RWPE2 (cell line): ENCODE results near the gene CDKN1A.

Experiments used
- ATAC-seq: fragments of 200-7000 bp; cut with Tn5 transposase; 3 replicates; pipeline ENCODE4 v1.9.1; 2021; ENCODE audit warnings: low read depth
- DNase-seq: peaks from one replicate; pipeline ENCODE4 v3.0.0-alpha.2; 2020; ENCODE audit warnings: low spot score
- H3K27ac ChIP-seq: fragments of 450-650 bp; 2 replicates; pipeline ENCODE4 v1.5.1; 2017; ENCODE audit warnings: mild to moderate bottlenecking; ENCODE audit not compliant: poor library complexity, severe bottlenecking
- H3K27me3 ChIP-seq: fragments of 250-450 bp; sonication (Bioruptor Pico); 2 replicates; pipeline ENCODE4 v1.5.1; 2021; ENCODE audit warnings: mild to moderate bottlenecking, moderate library complexity; ENCODE audit not compliant: insufficient read depth, poor library complexity, severe bottlenecking
- H3K36me3 ChIP-seq: fragments of 250-450 bp; sonication (Bioruptor Pico); 2 replicates; pipeline ENCODE4 v1.5.1; 2020; ENCODE audit warnings: low read depth, mild to moderate bottlenecking, moderate library complexity
- H3K4me1 ChIP-seq: fragments of 250-450 bp; sonication (Bioruptor Pico); 2 replicates; pipeline ENCODE4 v1.5.1; 2021; ENCODE audit warnings: mild to moderate bottlenecking, moderate library complexity; ENCODE audit not compliant: insufficient read depth, poor library complexity, severe bottlenecking
- H3K4me3 ChIP-seq: fragments of 250-450 bp; sonication (Bioruptor Pico); 2 replicates; pipeline ENCODE4 v1.5.1; 2021; ENCODE audit warnings: mild to moderate bottlenecking, moderate library complexity; ENCODE audit not compliant: severe bottlenecking
- H3K9me3 ChIP-seq: fragments of 250-450 bp; sonication (Bioruptor Pico); 2 replicates; pipeline ENCODE4 v1.5.1; 2021; ENCODE audit warnings: mild to moderate bottlenecking, moderate library complexity; ENCODE audit not compliant: severe bottlenecking
- CTCF ChIP-seq: fragments of 450-650 bp; IDR thresholded peaks from one replicate; pipeline ENCODE4 v1.5.1; 2017; ENCODE audit warnings: mild to moderate bottlenecking, moderate library complexity; ENCODE audit not compliant: poor library complexity, severe bottlenecking

Gene CDKN1A

DNA sequence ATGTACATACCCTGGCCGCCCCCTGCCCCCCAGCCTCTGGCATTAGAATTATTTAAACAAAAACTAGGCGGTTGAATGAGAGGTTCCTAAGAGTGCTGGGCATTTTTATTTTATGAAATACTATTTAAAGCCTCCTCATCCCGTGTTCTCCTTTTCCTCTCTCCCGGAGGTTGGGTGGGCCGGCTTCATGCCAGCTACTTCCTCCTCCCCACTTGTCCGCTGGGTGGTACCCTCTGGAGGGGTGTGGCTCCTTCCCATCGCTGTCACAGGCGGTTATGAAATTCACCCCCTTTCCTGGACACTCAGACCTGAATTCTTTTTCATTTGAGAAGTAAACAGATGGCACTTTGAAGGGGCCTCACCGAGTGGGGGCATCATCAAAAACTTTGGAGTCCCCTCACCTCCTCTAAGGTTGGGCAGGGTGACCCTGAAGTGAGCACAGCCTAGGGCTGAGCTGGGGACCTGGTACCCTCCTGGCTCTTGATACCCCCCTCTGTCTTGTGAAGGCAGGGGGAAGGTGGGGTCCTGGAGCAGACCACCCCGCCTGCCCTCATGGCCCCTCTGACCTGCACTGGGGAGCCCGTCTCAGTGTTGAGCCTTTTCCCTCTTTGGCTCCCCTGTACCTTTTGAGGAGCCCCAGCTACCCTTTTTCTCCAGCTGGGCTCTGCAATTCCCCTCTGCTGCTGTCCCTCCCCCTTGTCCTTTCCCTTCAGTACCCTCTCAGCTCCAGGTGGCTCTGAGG is 7.6 kb downstream of the CDKN1A start:
- no peak for TF ChIP-seq CTCF
- DNase-seq (no peak), ATAC-seq (no peak)
- Histone ChIP-seq H3K27me3 (no peaks in the 10 kb centered on the region), H3K4me1 (peaks cover 19% of the 10 kb centered on the region), H3K9me3 (no peaks in the 10 kb centered on the region), H3K27ac (peak overlapping the region; percentile 95), H3K36me3 (peaks cover 59% of the 10 kb centered on the region), H3K4me3 (no peak overlapping the region)

DNA sequence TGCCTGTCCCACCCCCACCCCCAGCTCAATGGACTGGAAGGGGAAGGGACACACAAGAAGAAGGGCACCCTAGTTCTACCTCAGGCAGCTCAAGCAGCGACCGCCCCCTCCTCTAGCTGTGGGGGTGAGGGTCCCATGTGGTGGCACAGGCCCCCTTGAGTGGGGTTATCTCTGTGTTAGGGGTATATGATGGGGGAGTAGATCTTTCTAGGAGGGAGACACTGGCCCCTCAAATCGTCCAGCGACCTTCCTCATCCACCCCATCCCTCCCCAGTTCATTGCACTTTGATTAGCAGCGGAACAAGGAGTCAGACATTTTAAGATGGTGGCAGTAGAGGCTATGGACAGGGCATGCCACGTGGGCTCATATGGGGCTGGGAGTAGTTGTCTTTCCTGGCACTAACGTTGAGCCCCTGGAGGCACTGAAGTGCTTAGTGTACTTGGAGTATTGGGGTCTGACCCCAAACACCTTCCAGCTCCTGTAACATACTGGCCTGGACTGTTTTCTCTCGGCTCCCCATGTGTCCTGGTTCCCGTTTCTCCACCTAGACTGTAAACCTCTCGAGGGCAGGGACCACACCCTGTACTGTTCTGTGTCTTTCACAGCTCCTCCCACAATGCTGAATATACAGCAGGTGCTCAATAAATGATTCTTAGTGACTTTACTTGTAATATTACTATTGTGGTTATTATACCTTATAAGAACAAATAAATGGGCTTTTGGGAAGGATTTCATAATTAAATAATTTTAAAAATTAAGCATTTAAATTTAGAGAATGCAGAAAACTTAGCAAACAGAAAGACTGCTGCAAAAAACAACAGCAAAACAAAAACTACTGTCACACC is 8.4 kb downstream of the CDKN1A start:
- no peak overlapping the region for H3K4me3 ChIP-seq
- no peaks in the 10 kb centered on the region for H3K9me3 ChIP-seq
- TF ChIP-seq CTCF, result no peak
- no peak for ATAC-seq
- H3K36me3 ChIP-seq, result peaks cover 55% of the 10 kb centered on the region
- H3K27ac ChIP-seq, result peak overlapping the region; percentile 95
- peaks cover 16% of the 10 kb centered on the region for H3K4me1 ChIP-seq
- no peak for DNase-seq
- H3K27me3 ChIP-seq, result no peaks in the 10 kb centered on the region

DNA sequence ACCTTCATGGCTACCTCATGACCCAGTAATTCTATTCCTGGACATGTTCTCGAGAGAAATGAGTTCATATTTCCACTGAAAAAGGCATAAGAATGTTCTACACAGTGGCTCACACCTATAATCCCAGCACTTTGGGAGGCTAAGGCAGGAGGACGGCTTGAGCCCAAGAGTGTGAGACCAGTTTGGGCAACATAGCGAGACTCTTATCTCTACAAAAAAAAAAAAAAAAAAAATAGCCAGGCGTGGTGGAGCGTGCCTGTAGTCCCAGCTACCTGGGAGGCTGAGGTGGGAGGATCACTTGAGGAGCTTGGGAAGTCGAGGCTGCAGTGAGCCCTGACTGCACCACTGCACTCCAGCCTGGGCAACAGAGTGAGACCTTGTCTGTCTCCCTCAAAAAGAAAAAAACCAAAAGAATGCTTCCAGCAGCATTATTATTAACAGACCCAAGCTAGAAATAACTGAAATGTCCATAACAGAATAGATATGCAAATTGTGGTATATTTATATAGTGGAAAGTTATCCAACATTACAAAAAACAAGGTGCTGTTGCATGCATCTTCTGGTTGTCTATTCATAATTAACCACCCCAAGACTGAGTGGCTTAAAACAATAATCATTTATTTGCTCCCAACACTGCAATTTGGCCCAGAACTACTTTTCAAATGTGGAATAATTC is 9.7 kb downstream of the CDKN1A start:
- Histone ChIP-seq H3K9me3 (no peaks in the 10 kb centered on the region), H3K27me3 (no peaks in the 10 kb centered on the region), H3K4me1 (peaks cover 3% of the 10 kb centered on the region), H3K4me3 (no peak overlapping the region), H3K27ac (no peak overlapping the region), H3K36me3 (peaks cover 45% of the 10 kb centered on the region)
- no peak for TF ChIP-seq CTCF
- DNase-seq, result no peak
- ATAC-seq, result peak; percentile 10; the same call in 2 of the 3 replicates

- DNase-seq, result no peak
- peak; percentile 15; the same call in 1 of the 3 replicates for ATAC-seq
Measured at GRCh38 chr6:36688739-36689075, 10.2 kb downstream of the CDKN1A start.

More at GRCh38 chr6:36688739-36689075, 10.2 kb downstream of the CDKN1A start:
- Histone ChIP-seq H3K36me3 (peaks cover 40% of the 10 kb centered on the region), H3K4me1 (no peaks in the 10 kb centered on the region), H3K27me3 (no peaks in the 10 kb centered on the region), H3K27ac (no peak overlapping the region), H3K4me3 (no peak overlapping the region), H3K9me3 (no peaks in the 10 kb centered on the region)
- TF ChIP-seq CTCF, result no peak
